HepG2 (cell line): ENCODE results near the gene PVR. TPM values are rescaled to one million over a fixed set of nuclear protein-coding genes. Genes with fewer than 3 reads are reported as not detected.

Source experiments
- ATF6 ChIP-seq: sonication (generic); formaldehyde crosslinking; conservative IDR thresholded peaks from 2 replicates; pipeline ENCODE4 v1.4.0; 2020; ENCODE audit warnings: missing genetic modification reagents
- EHMT2 ChIP-seq: fragments of 200-600 bp; sonication (generic); IDR thresholded peaks from 2 replicates; pipeline ENCODE4 v1.7.0; 2017; ENCODE audit warnings: antibody characterized with exemption, low read depth, low read length, borderline replicate concordance
- HMGXB4 ChIP-seq, 2 experiments: sonication (generic) in 1 of 2; formaldehyde crosslinking in 1 of 2; IDR thresholded peaks; 2 replicates each; pipeline versions ENCODE4 v1.4.0 to v1.6.1; 2018 to 2020; ENCODE audit warnings: missing genetic modification reagents in 2 of 2, borderline replicate concordance in 1 of 2, low read depth in 1 of 2, mild to moderate bottlenecking in 1 of 2, missing biosample characterization in 1 of 2
- PCBP2 ChIP-seq: fragments of 200-400 bp; formaldehyde crosslinking; optimal IDR thresholded peaks from 2 replicates; pipeline ENCODE3; 2018; ENCODE audit warnings: low read length, low read depth; ENCODE audit not compliant: poor library complexity, severe bottlenecking
- SRSF9 ChIP-seq: fragments of 200-400 bp; formaldehyde crosslinking; IDR thresholded peaks from 2 replicates; pipeline ENCODE4 v1.6.1; 2018; ENCODE audit warnings: borderline replicate concordance, mild to moderate bottlenecking, low read depth, low read length; ENCODE audit not compliant: insufficient read depth, poor library complexity, severe bottlenecking
- TEAD3 ChIP-seq: optimal IDR thresholded peaks from 2 replicates; pipeline ENCODE3; 2016; ENCODE audit warnings: borderline replicate concordance
- ZNF430 ChIP-seq: sonication (generic); formaldehyde crosslinking; IDR thresholded peaks from 2 replicates; pipeline ENCODE4 v1.9.0; 2021; ENCODE audit warnings: mild to moderate bottlenecking, missing genetic modification reagents
- ZNF672 ChIP-seq: sonication (generic); formaldehyde crosslinking; IDR thresholded peaks from 2 replicates; pipeline ENCODE4 v1.8.1; 2022; ENCODE audit warnings: missing genetic modification reagents
- polyA plus RNA-seq, 8 experiments: library from polyadenylated mRNA; depleted of rRNA in 3 of 8; stranded (reverse) in 7 of 8; unstranded in 1 of 8; fragments of >200 nt; fragmentation: Illumina TruSeq in 4 of 8; extraction: Trizol in 4 of 8; gene quantifications; 2 replicates each; pipeline versions ENCODE4 v1.2.1 to v1.2.3, GENCODE V29; 2011 to 2016; ENCODE audit warnings: low read depth in 4 of 8, missing spikeins in 1 of 8, mixed read lengths in 1 of 8; ENCODE audit not compliant: insufficient read depth in 1 of 8
- total RNA-seq, 5 experiments: library from RNA; depleted of rRNA; stranded (reverse); fragments of >200 nt; fragmentation: Illumina TruSeq; extraction: Trizol; gene quantifications; 2 replicates each; pipeline ENCODE4 v1.2.3, GENCODE V29; 2016; ENCODE audit warnings: low read depth in 1 of 5
- TF ChIP-seq, protein P1 (sequence below): sonication (generic); formaldehyde crosslinking; IDR thresholded peaks from 2 replicates; pipeline ENCODE4 v1.4.0; 2020; ENCODE audit warnings: missing genetic modification reagents, borderline replicate concordance
- TF ChIP-seq, protein P2 (sequence below): sonication (generic); formaldehyde crosslinking; IDR thresholded peaks from 2 replicates; pipeline ENCODE4 v1.4.0; 2020; ENCODE audit warnings: missing genetic modification reagents, mild to moderate bottlenecking, borderline replicate concordance
- TF ChIP-seq, protein P3 (sequence below): sonication (generic); formaldehyde crosslinking; IDR thresholded peaks from 2 replicates; pipeline ENCODE4 v1.4.0; 2020; ENCODE audit warnings: low read depth, missing genetic modification reagents

PVR gene
- total and polyA plus RNA-seq, 2 of the 13 experiments (the other 11 are each of a cell fraction or from before 2014, with no cell fraction given): 43.4 to 46.6 TPM

- TF ChIP-seq, protein P1, sequence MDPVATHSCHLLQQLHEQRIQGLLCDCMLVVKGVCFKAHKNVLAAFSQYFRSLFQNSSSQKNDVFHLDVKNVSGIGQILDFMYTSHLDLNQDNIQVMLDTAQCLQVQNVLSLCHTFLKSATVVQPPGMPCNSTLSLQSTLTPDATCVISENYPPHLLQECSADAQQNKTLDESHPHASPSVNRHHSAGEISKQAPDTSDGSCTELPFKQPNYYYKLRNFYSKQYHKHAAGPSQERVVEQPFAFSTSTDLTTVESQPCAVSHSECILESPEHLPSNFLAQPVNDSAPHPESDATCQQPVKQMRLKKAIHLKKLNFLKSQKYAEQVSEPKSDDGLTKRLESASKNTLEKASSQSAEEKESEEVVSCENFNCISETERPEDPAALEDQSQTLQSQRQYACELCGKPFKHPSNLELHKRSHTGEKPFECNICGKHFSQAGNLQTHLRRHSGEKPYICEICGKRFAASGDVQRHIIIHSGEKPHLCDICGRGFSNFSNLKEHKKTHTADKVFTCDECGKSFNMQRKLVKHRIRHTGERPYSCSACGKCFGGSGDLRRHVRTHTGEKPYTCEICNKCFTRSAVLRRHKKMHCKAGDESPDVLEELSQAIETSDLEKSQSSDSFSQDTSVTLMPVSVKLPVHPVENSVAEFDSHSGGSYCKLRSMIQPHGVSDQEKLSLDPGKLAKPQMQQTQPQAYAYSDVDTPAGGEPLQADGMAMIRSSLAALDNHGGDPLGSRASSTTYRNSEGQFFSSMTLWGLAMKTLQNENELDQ: no peak
- TF ChIP-seq EHMT2: no peak
- TF ChIP-seq, protein P2, sequence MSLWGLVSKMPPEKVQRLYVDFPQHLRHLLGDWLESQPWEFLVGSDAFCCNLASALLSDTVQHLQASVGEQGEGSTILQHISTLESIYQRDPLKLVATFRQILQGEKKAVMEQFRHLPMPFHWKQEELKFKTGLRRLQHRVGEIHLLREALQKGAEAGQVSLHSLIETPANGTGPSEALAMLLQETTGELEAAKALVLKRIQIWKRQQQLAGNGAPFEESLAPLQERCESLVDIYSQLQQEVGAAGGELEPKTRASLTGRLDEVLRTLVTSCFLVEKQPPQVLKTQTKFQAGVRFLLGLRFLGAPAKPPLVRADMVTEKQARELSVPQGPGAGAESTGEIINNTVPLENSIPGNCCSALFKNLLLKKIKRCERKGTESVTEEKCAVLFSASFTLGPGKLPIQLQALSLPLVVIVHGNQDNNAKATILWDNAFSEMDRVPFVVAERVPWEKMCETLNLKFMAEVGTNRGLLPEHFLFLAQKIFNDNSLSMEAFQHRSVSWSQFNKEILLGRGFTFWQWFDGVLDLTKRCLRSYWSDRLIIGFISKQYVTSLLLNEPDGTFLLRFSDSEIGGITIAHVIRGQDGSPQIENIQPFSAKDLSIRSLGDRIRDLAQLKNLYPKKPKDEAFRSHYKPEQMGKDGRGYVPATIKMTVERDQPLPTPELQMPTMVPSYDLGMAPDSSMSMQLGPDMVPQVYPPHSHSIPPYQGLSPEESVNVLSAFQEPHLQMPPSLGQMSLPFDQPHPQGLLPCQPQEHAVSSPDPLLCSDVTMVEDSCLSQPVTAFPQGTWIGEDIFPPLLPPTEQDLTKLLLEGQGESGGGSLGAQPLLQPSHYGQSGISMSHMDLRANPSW (CRISPR knock-in tag): no peak; the same call in 1 of the 2 replicates
- no peak for TF ChIP-seq ATF6 (CRISPR knock-in tag)
- TF ChIP-seq TEAD3 (CRISPR knock-in tag): peak; percentile 84
- no peak for TF ChIP-seq PCBP2
- no peak for TF ChIP-seq ZNF672 (CRISPR knock-in tag)
- TF ChIP-seq, protein P3, sequence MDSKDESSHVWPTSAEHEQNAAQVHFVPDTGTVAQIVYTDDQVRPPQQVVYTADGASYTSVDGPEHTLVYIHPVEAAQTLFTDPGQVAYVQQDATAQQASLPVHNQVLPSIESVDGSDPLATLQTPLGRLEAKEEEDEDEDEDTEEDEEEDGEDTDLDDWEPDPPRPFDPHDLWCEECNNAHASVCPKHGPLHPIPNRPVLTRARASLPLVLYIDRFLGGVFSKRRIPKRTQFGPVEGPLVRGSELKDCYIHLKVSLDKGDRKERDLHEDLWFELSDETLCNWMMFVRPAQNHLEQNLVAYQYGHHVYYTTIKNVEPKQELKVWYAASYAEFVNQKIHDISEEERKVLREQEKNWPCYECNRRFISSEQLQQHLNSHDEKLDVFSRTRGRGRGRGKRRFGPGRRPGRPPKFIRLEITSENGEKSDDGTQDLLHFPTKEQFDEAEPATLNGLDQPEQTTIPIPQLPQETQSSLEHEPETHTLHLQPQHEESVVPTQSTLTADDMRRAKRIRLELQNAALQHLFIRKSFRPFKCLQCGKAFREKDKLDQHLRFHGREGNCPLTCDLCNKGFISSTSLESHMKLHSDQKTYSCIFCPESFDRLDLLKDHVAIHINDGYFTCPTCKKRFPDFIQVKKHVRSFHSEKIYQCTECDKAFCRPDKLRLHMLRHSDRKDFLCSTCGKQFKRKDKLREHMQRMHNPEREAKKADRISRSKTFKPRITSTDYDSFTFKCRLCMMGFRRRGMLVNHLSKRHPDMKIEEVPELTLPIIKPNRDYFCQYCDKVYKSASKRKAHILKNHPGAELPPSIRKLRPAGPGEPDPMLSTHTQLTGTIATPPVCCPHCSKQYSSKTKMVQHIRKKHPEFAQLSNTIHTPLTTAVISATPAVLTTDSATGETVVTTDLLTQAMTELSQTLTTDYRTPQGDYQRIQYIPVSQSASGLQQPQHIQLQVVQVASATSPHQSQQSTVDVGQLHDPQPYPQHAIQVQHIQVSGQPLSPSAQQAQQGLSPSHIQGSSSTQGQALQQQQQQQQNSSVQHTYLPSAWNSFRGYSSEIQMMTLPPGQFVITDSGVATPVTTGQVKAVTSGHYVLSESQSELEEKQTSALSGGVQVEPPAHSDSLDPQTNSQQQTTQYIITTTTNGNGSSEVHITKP (CRISPR knock-in tag): no peak; the same call in 1 of the 2 replicates
- TF ChIP-seq ZNF430 (CRISPR knock-in tag): 0 out of 2 replicates have a peak, but pooled peaks have one; percentile 47
- TF ChIP-seq SRSF9: no peak
- TF ChIP-seq HMGXB4 (CRISPR knock-in tag; IDR thresholded peaks at IDR 0.05; ENCODE audit: borderline replicate concordance in 1 of 2, low read depth in 1 of 2): peak in 1 of 2 experiments; percentile 86; a peak in 2 of 4 replicates
Observed at GRCh38 chr19:44643605-44644401, at the start of gene PVR (continued).
